Tongue (tissue), 2 donors: ENCODE measurements around the gene MS4A18. TPM values are rescaled to one million over a fixed set of nuclear protein-coding genes. Genes with fewer than 3 reads are reported as not detected.

Experiments
- DNase-seq: peaks from one replicate; pipeline ENCODE4 v3.0.0-alpha.2; 2015
- total RNA-seq: library from RNA; depleted of rRNA; stranded (reverse); fragments of >200 nt; gene quantifications from one replicate; pipeline ENCODE4 v1.2.3, GENCODE V29; 2014

The MS4A18 gene
- total RNA-seq, 1 donor from 2014 or later = not detected

DNA sequence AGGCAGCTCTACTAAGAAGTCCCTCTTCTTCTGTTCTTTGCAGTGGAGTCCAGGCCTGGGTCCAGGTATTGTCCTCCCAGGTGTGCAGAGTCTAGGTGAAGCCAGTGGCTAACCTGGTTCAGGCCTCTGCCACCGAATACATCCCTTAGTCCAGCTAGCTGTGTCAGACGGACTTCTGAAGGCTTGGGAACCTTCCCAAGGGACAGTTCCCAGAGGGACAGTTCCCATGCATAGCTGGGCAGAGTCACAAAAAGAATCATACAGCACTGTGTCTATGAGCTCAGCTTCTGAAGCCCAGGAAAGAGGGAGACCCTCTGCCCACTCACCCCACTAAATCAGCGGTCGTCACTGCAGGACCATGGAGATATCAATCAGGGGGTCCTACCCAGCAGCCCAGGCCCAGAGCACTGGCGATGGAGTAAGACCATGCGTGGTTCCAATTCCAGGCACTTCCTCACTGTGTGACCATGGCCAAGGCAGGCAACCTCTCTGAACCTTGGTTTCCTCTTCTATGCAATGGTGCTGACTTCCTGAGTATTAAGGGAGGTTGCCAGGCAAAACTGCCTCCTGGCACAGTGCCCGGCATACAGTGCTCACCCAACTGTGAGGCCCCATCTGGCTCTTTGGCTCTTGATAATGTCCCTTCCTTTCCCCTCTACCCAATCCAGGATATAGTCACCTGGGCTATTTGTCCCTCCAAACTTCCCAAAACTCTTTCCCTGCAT lies 64.0 kb downstream of the MS4A18 start:
- DNase-seq = no peak

- no peak for DNase-seq
Measured at GRCh38 chr11:60790726-60791125, 66.2 kb downstream of the MS4A18 start.

- DNase-seq = no peak
Measured at GRCh38 chr11:60791153-60791933, 66.8 kb downstream of the MS4A18 start.

GRCh38 chr11:60792521-60792920 lies 68.0 kb downstream of the MS4A18 start:
- no peak for DNase-seq

Other genes with a start within 250 kb of the MS4A18 start
- gene MS4A12, start 231.9 kb upstream of the MS4A18 start, total RNA-seq = not detected
- gene MS4A13, start 209.3 kb upstream of the MS4A18 start, total RNA-seq = not detected
- not detected for gene MS4A8, start 25.1 kb upstream of the MS4A18 start, total RNA-seq
- not detected for gene MS4A15, start 32.1 kb downstream of the MS4A18 start, total RNA-seq
- gene MS4A10, start 60.6 kb downstream of the MS4A18 start, total RNA-seq = not detected
- 10.3 TPM for gene CCDC86, start 117.4 kb downstream of the MS4A18 start, total RNA-seq
- gene PTGDR2, start 131.2 kb downstream of the MS4A18 start, total RNA-seq = 1.3 TPM
- not detected for gene ZP1, start 142.8 kb downstream of the MS4A18 start, total RNA-seq
- gene PRPF19, start 181.9 kb downstream of the MS4A18 start, total RNA-seq = 35.9 TPM
- 34.0 TPM for gene TMEM109, start 189.4 kb downstream of the MS4A18 start, total RNA-seq
- 29.7 TPM for gene TMEM132A, start 199.7 kb downstream of the MS4A18 start, total RNA-seq
- gene SLC15A3, start 227.5 kb downstream of the MS4A18 start, total RNA-seq = 8.0 TPM
- not detected for gene CD6, start 247.0 kb downstream of the MS4A18 start, total RNA-seq